HG03103 (cell line): ENCODE data around the gene GALNT7.
"Not testable (repeated sequence)": the region's sequence is repeated elsewhere in the genome, so short reads cannot be mapped to it uniquely, and the experiment has no call there.

Source experiments
- ATAC-seq: cut with Tn5 transposase; IDR thresholded peaks from one replicate; pipeline ENCODE4 v1.9.1; 2021; ENCODE audit warnings: low read depth; ENCODE audit not compliant: unreplicated experiment

Gene GALNT7

GRCh38 chr4:173168396-173169177, at the start of gene GALNT7:
Gene GALNT7, plus strand, starts transcription at chr4:173168811. Its CDS starts 25 bp downstream, at chr4:173168836.
- ATAC-seq, result peak; percentile 31

GRCh38 chr4:173118819-173119218, 49.8 kb upstream of the GALNT7 start:
- not testable (repeated sequence) for ATAC-seq

DNA sequence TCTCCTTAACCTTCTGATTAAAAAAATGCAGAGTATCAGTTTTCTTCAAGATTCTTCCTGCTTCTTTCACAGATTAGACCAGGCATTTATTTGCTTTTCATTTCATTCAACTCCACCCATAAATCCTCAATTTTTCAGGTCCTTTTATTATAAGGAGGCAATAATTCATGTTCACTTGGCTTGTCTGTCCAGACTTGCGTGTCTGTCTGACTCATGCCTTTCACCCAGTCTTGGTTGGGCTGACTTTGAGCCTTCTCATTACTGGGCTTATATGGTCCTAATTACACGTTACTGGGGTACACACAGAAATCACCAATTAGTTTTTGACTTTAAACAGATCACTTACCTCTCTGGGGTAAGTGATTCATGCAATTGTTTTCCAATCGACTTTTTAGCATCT, 48.8 kb upstream of the GALNT7 start:
- ATAC-seq, result no peak

GRCh38 chr4:173121076-173121561, 47.5 kb upstream of the GALNT7 start:
- ATAC-seq, result peak; percentile 94

GRCh38 chr4:173124209-173124865, 44.3 kb upstream of the GALNT7 start:
- no peak for ATAC-seq

GRCh38 chr4:173125216-173125812, 43.3 kb upstream of the GALNT7 start:
- ATAC-seq, result no peak

GRCh38 chr4:173128199-173128890, 40.3 kb upstream of the GALNT7 start:
- ATAC-seq, result no peak

- no peak for ATAC-seq
Measured at GRCh38 chr4:173130687-173131086, 37.9 kb upstream of the GALNT7 start.

GRCh38 chr4:173134426-173134825, 34.2 kb upstream of the GALNT7 start:
- no peak for ATAC-seq

DNA sequence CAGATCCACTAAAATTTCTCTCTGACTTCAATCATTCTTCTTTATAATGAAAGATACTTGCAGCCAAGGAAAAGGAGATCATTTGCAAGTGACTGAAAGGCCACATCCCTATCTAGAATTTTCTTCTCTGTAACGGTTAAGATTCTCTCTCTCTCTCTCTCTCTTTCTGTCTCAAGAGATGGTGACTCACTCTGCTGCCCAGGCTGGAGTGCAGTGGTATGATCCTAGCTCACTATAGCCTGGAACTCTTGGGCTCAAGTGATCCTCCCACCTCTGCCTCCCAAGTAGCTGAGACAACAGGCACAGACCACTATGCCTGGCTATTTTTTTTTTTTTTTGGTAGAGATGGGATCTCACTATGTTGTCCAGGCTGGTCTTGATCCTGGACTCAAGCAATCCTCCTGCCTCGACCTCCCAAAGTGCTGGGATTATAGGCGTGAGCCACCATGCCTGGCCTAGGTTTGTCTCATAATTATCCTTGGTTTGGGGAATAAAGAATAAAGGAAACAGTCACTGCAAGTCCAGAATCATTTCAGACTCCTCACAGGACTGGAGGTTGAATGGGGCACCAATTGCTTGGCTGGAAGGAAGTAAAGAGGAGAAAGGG, 33.3 kb upstream of the GALNT7 start:
- no peak for ATAC-seq

- ATAC-seq, result no peak
Measured at GRCh38 chr4:173138624-173139023, 30.0 kb upstream of the GALNT7 start.

GRCh38 chr4:173139561-173139960, 29.1 kb upstream of the GALNT7 start:
- no peak for ATAC-seq

DNA sequence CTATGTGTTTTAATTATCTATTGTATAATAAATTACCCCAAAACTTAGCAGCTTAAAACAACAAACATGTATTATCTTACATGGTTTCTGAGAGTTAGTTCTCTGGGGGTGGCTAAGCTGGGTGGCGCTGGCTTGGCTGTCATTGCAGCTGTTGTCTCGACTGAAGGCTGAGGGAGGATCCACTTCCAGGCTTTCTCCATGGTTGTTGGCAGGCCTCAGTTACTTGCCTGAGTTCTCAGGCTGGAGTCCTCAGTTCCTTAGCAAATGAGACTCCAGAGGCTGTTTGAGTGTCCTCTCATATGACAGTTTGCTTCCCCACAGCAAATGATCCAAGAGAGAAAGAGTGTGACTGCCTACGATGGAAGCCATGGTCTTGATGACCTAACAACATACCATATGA, 23.5 kb upstream of the GALNT7 start:
- no peak for ATAC-seq

DNA sequence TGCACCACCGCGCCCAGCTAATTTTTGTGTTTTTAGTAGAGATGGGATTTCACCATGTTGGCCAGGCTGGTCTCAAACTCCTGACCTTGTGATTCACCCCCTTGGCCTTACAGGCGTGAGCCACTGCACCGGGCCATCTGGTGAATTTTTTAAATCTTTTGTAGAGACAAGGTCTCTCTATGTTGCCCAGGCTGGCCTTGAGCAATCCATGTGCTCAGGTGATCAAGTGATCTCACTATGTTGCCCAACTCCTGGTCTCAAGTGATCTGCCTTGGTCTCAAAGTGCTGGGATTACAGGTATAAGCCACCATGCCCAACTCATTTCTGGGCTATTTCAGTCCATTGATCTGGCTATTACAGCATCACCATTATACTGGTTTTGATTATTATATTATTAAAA, 22.2 kb upstream of the GALNT7 start:
- ATAC-seq, result no peak

- no peak for ATAC-seq
Measured at GRCh38 chr4:173151496-173151895, 17.1 kb upstream of the GALNT7 start.

DNA sequence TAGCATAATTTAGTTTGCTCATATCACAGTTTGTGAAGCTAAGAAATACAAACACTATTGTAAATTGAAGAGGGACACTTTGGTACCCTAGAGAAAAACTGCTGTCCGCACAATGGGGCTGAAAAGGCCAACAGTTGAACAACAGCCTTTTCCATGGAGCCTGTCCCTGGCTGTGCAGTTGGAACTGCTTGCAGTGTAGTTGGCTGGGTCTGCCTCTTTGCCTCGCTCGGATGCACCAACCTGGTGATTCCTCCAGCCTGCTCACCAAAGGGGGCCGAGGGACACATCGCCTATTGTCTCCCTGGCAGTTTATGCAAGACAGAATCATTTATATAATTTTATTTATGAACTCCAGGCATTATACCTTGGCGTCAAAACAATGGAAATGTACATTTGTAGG, 16.5 kb upstream of the GALNT7 start:
- ATAC-seq, result no peak

- no peak for ATAC-seq
Measured at GRCh38 chr4:173153445-173153844, 15.2 kb upstream of the GALNT7 start.

GRCh38 chr4:173159791-173160190, 8.8 kb upstream of the GALNT7 start:
- no peak for ATAC-seq

DNA sequence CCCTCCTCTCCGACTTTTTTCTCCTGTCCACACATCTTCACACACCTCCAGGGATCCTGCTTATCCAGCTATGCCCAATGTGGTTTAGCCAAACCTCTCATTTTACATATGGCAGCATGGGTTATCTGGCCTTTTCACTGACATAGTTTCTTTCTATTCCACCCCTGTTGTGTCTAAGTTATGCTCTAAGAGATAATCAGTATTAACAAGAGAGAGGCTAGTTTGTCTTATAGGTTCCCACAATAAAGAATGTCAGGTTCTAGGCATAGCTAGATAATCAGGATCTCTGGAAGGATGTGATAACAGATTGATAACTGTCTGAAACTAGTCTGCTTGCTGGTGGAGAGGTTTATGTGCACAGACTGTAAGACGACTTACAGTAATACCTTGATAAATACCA, 7.7 kb upstream of the GALNT7 start:
- ATAC-seq, result no peak

DNA sequence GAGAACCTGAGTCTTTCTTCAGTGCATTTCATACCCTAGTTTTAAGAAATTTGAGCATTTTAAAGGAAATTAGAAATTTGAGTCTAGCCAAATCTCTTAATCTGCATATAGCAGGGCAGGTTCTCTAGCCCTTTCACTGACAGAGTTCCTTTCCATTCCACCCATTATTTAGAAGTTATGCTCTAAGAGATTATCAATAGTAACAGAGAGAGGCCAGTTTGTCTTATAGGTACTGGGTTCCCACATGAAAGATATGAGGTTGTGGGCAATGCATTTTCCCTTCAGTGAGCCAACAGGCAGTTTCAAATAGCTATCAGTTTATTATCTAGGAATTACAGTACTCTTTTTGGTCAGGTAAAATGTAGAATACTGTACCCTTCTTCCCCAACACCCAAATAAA, 7.3 kb upstream of the GALNT7 start:
- no peak for ATAC-seq

GRCh38 chr4:173165706-173166105, 2.9 kb upstream of the GALNT7 start:
- no peak for ATAC-seq
